IPS-NIHi7 (cell line): ENCODE data around the gene SOX13.

Experiments
- DNase-seq: peaks from one replicate; pipeline ENCODE4 v3.0.0; 2012; ENCODE audit warnings: mixed read lengths; ENCODE audit errors: extremely low spot score

The SOX13 gene

GRCh38 chr1:204130981-204131892 lies 58.3 kb downstream of the SOX13 start:
- no peak for DNase-seq

DNA sequence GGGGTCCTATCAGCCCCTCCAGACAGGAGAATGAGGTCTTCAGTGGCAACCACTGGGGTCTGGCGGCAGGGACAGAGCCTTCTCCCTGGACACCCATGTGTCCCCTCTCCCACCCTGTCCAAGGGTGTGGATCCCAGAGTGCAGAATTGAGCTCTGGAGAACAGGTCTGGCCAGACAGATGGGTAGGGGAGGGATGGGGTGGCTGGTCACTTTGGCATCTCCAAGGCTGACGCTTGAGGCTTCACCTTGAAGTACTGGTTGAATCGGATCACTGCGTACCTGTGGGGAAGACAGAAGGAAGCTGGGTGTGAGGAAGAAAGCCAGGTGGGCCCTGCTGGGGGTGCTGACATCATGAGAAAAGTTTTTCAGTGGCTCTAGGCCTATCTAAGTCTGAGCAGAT lies 59.1 kb downstream of the SOX13 start:
- DNase-seq = no peak

GRCh38 chr1:204132718-204133117 lies 59.8 kb downstream of the SOX13 start:
- DNase-seq = no peak

DNA sequence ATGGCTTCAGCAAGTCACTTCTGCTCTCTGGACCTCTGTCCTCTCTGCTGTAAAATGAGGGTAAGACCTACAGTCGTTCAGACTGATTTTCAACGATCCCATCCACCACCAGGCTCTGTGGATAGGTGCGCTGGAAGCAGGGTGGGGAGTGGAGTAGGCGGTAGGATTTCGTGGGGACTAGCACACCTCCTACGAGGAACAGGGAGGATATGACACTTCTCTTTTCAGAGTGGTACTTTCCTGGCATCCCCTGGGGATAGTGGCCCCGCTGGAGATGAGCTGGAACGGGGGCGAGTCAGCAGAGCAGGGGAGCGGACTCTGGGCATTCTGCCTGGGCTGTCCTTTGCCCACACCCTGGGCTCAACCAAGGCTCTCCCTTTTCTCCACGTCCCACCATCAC lies 61.2 kb downstream of the SOX13 start:
- no peak for DNase-seq

DNA sequence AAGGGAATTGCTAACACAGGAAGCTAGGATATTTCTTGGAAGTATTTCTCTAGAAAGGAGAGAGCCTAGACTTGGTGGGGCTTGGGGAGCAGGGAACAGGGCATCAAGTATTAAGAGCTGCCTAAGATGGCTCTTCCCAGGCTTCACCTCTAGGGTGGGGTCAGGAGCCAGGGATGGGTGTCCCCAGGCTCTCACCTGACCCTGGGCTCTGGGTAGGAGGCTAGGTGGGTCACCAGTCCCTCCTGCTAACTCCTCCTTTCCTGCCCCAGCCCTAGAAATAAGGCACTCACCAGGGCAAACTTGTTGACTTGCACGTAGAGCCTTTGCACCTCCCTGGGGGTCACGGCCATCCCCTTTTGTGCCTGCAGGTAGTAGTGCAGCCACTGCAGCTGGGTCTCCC lies 63.9 kb downstream of the SOX13 start:
- no peak for DNase-seq

- no peak for DNase-seq
Measured at GRCh38 chr1:204139088-204139487, 66.2 kb downstream of the SOX13 start.

DNA sequence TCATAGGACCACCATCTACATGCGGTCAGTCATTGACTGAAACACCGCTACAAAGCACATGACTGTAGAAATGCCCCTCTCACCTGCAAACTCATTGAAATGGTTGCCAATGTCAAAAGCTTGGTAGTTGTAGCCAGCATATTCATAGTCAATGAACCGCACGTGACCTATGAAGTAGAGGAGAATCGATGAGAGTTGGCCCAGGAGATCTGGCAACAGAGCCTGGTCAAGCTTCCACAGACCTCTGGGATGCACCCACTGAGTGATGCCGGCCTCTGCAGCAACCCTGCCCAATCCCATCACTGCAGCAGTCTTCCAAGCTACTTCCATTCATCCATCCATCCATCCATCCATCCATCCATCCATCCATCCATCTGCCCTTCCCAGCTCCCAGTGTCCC lies 67.0 kb downstream of the SOX13 start:
- no peak for DNase-seq

- DNase-seq = no peak
Measured at GRCh38 chr1:204141131-204141530, 68.2 kb downstream of the SOX13 start.

- DNase-seq = no peak
Measured at GRCh38 chr1:204142032-204142974, 69.4 kb downstream of the SOX13 start.

DNA sequence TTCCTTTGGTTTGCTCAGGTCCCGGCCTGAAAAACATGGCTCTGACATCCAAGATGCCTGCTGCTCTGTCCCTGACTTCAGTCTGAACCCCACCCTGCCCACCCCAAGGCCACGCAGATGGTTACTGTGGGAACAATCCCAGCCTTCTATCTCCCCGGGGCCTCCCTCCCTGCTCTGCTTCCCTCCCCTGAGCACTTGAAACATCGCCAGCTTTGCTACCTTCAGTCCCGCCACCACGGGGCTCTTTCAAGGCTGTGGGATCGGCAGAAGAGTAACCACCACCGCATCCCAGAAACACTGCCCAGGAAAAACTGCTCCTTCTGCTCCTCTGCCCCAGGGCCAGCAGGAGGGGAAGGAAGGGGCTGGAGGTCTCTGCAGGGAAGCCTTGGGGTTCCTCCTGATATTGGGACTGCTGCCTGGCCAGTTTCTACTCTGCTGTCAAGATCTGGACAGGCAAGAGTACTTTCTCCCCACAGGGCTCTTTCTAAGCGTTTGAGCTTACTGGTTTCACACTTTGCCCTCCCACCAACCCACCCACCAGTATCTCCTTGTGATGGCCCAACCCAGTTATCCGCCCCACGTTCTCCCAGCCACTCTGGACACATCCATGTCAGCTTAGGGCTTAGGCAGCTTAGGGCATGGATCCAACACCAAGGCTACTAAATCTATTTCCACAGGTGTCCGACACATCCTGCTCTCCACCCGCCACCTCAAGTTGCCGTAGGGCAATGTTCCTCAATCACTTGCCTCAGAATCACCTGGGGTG lies 70.5 kb downstream of the SOX13 start:
- no peak for DNase-seq

DNA sequence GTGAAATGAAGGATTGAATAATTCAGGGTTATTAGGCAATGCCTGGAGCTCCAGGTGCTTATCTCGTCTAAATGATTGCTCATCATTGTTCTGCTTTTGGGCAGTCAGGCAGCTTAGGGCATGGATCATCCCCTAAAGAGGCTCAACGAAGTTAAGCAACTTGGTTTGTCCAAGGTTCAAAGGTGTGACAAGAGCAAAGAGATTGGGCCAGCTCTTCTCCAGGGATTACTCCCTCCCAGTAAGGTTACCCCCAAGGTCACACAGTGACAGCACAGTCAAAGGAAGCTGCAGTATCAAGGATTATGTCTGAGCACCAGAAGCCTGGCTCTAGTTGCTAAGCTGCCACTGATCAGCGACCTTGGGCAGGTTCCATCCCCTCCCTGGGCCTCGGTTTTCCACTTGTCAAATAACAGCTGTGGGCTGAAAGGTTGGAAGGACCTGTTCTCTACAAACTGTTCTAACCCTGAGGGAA lies 72.2 kb downstream of the SOX13 start:
- DNase-seq = no peak

DNA sequence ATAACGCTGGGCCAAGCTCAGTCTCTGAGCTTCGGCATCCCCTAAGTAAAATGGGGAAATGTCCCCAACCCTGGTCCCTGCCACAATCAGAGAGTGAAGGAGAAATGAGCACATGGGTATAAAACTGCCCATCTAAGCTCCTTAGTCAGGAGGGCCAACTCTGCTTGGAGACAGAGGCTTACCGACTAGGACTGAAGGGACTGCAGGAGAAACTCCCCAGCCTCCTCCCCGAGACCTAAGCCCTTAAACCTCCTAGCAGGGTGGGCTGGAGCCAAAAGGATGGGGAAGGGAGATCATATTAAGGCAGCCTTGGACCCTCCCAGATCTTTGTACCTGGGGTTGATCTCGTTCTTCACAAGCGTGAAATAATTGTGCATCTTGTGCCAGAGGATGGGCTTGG lies 73.4 kb downstream of the SOX13 start:
- no peak for DNase-seq

DNA sequence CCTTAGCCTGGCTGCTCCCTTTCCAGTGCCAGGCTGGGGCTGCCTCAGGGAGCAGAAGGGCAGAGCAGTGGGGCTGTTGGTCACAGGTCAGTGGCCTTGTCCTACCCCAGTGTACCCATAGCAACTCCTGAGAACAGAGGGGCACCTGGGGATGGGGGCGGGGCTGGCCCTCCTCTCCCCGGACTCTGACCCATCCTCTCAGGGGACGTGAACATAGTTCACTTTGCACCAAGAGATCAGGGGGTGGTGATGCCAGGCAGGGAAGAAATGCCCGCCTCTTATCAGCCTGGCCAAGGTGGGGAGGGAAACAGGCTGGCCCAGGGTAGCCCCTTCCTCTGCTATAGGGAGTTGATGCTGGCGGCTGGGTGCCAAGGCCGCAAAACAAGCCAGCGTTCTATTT lies 74.0 kb downstream of the SOX13 start:
- no peak for DNase-seq

- DNase-seq = peak; percentile 54
Measured at GRCh38 chr1:204147406-204148383, 74.8 kb downstream of the SOX13 start.

DNA sequence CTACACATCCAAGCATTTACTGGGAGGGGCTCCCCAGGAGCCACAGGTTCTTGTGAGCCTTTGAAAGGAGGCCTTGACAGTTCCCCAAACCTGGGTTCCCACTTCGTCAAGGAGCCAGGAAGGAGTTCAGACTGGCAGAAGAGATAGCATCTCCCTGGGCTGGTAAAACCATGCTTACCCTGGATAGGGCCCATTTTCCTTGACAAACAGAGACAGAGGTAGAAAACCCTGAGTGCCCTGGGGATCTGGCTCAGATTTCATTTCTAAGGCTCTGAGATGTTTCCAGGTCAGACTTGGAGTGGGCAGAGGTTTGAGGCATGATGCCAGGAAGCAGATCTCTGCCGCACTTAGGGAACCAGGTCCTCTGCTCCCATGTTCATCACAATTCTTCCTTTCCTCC lies 76.2 kb downstream of the SOX13 start:
- no peak for DNase-seq

GRCh38 chr1:204149635-204150565 lies 77.0 kb downstream of the SOX13 start:
- DNase-seq = no peak

- DNase-seq = no peak
Measured at GRCh38 chr1:204150702-204151551, 78.0 kb downstream of the SOX13 start.

- peak; percentile 92 for DNase-seq
Measured at GRCh38 chr1:204151552-204152309, 78.8 kb downstream of the SOX13 start, which contains the start of gene ETNK2. Gene ETNK2, minus strand, starts transcription at chr1:204152044. Its CDS starts 192 bp downstream, at chr1:204151852.
